BE2C (cell line): ENCODE measurements around the gene LCE3D.
"Not testable (repeated sequence)": the region's sequence is repeated elsewhere in the genome, so short reads cannot be mapped to it uniquely, and the experiment has no call there.

Experiments used
- DNase-seq: peaks from one replicate; pipeline ENCODE4 v3.0.0-alpha.2; 2020
- H3K27me3 ChIP-seq: fragments of 250-450 bp; sonication (Bioruptor Pico); 2 replicates; pipeline ENCODE4 v1.5.1; 2020; ENCODE audit warnings: mild to moderate bottlenecking
- H3K36me3 ChIP-seq: fragments of 250-450 bp; sonication (Bioruptor Pico); 2 replicates; pipeline ENCODE4 v1.5.1; 2020; ENCODE audit warnings: mild to moderate bottlenecking
- H3K4me1 ChIP-seq: fragments of 250-450 bp; sonication (Bioruptor Pico); 2 replicates; pipeline ENCODE4 v1.5.1; 2020
- H3K4me3 ChIP-seq: 2 replicates; pipeline ENCODE4 v1.5.1; 2011; ENCODE audit warnings: low read depth, low read length
- H3K9me3 ChIP-seq: fragments of 250-450 bp; sonication (Bioruptor Pico); 2 replicates; pipeline ENCODE4 v1.5.1; 2020
- TF ChIP-seq, protein P1 (sequence below): IDR thresholded peaks from 2 replicates; pipeline ENCODE4 v1.5.1; 2012; ENCODE audit warnings: mild to moderate bottlenecking, low read depth, low read length

Gene LCE3D

GRCh38 chr1:152565535-152566215 is 14.6 kb downstream of the LCE3D start:
- Histone ChIP-seq H3K4me3 (no peak overlapping the region), H3K4me1 (no peaks in the 10 kb centered on the region; the same call in 1 of the 2 replicates), H3K36me3 (no peaks in the 10 kb centered on the region), H3K27me3 (no peaks in the 10 kb centered on the region), H3K9me3 (no peaks in the 10 kb centered on the region)
- TF ChIP-seq, protein P1, sequence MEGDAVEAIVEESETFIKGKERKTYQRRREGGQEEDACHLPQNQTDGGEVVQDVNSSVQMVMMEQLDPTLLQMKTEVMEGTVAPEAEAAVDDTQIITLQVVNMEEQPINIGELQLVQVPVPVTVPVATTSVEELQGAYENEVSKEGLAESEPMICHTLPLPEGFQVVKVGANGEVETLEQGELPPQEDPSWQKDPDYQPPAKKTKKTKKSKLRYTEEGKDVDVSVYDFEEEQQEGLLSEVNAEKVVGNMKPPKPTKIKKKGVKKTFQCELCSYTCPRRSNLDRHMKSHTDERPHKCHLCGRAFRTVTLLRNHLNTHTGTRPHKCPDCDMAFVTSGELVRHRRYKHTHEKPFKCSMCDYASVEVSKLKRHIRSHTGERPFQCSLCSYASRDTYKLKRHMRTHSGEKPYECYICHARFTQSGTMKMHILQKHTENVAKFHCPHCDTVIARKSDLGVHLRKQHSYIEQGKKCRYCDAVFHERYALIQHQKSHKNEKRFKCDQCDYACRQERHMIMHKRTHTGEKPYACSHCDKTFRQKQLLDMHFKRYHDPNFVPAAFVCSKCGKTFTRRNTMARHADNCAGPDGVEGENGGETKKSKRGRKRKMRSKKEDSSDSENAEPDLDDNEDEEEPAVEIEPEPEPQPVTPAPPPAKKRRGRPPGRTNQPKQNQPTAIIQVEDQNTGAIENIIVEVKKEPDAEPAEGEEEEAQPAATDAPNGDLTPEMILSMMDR = no peak
- no peak for DNase-seq

- H3K4me1 ChIP-seq = no peaks in the 10 kb centered on the region; the same call in 1 of the 2 replicates
- TF ChIP-seq, protein P1 = no peak
- no peak for DNase-seq
- no peaks in the 10 kb centered on the region for H3K36me3 ChIP-seq
- H3K9me3 ChIP-seq = no peaks in the 10 kb centered on the region
- H3K4me3 ChIP-seq = no peak overlapping the region
- H3K27me3 ChIP-seq = no peaks in the 10 kb centered on the region
These were observed 15.2 kb downstream of the LCE3D start for GRCh38 chr1:152565115-152565514.

DNA sequence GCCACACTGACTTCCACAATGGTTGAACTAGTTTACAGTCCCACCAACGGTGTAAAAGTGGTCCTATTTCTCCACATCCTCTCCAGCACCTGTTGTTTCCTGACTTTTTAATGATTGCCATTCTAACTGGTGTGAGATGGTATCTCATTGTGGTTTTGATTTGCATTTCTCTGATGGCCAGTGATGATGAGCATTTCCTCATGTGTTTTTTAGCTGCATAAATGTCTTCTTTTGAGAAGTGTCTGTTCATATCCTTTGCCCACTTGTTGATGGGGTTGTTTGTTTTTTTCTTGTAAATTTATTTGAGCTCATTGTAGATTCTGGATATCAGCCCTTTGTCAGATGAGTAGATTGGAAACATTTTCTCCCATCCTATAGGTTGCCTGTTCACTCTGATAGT is 32.0 kb downstream of the LCE3D start:
- not testable (repeated sequence) for H3K4me3 ChIP-seq, H3K36me3 ChIP-seq, H3K4me1 ChIP-seq, DNase-seq, H3K27me3 ChIP-seq, H3K9me3 ChIP-seq

DNA sequence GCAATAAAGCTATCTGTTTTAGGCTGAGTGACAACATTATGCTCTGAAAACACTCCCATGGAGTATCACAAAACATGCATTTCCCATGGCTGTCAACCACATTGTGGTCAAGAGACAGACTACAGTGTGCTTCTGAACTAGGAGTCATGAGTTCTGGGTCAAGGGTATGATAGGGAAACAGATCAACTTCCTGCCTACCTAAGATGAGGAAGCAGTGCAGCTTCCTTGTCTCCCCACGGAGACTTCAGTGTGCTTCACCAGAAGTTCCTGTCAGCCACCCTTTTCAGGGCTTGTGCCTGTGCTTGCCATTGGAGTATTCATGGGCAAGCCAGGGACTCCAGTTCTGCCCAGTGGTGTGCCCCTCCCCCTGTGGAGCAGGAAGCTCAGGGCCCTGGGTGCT is 33.6 kb downstream of the LCE3D start:
- Histone ChIP-seq H3K36me3 (no peaks in the 10 kb centered on the region), H3K27me3 (no peaks in the 10 kb centered on the region), H3K9me3 (no peaks in the 10 kb centered on the region), H3K4me1 (no peaks in the 10 kb centered on the region), H3K4me3 (no peak overlapping the region)
- TF ChIP-seq, protein P1 = no peak
- DNase-seq = no peak

DNA sequence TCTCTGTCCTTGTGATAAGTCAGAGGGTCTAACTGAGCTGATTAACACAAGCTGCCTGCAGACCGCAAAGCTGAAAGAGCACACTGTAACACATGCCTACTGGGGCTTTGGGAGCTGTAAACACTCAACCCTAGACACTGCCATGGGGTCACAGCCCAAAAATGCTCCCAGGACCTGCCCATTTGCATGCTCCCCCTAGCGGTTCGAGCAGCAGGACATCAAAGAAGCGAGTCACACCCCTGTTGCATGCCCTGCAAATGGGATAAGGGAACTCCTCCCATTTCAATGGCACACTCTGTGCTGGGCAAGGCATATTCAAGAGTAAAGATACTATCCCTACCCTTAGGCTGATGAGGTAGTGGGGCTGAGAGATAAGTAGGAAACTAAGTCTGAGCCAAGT is 36.5 kb downstream of the LCE3D start:
- no peaks in the 10 kb centered on the region for H3K36me3 ChIP-seq
- TF ChIP-seq, protein P1 = peak; percentile 15
- H3K4me3 ChIP-seq = no peak overlapping the region
- no peaks in the 10 kb centered on the region for H3K27me3 ChIP-seq
- no peaks in the 10 kb centered on the region for H3K4me1 ChIP-seq
- no peaks in the 10 kb centered on the region for H3K9me3 ChIP-seq
- no peak for DNase-seq

DNA sequence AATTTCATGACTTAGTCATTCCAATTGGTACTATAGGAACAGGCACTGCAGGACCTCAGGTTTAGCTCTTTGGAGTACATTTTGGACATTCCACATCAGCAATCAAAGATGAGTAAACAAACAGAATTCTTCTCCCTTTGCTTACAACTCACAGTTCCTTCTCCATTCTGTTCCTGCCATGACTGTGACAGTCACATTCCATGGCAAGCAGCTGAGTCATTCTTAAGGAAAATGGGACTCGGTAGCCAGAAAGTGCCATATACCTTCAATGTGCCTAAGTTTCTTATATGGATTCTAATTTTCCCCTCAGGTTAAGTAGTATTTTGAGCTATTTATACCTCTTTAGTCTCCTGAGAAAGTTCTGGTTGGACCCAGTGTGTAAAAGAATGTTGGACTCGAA is 40.4 kb downstream of the LCE3D start:
- Histone ChIP-seq H3K4me1 (no peaks in the 10 kb centered on the region), H3K27me3 (peaks cover under 1% of the 10 kb centered on the region; the same call in 1 of the 2 replicates), H3K36me3 (no peaks in the 10 kb centered on the region), H3K9me3 (no peaks in the 10 kb centered on the region), H3K4me3 (no peak overlapping the region)
- TF ChIP-seq, protein P1 = no peak
- DNase-seq = no peak

DNA sequence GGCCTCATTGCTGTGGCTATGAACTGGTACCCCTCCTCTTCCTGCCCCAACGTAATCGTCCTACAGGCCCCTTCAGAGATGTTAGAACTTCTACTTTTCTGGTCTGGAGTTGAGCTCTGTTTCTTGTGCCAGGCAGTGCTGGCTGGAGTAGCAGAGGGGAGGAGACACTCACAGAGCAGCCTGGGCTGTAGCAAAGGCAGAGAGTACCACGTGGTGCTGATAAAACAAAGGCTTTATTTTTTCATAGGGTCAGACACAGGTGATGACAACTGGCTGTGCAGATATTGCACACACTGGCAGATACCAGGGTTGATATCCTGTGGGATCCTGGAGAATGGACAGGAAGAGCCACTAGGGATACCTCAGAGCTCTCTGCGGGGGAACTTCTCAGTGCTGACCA is 42.8 kb downstream of the LCE3D start:
- Histone ChIP-seq H3K27me3 (peaks cover 7% of the 10 kb centered on the region; the same call in 1 of the 2 replicates), H3K4me1 (no peaks in the 10 kb centered on the region), H3K36me3 (no peaks in the 10 kb centered on the region), H3K9me3 (no peaks in the 10 kb centered on the region), H3K4me3 (no peak overlapping the region)
- no peak for DNase-seq
- TF ChIP-seq, protein P1 = no peak
